Kidney (tissue), 14 donors: ENCODE results near the gene CD2AP. TPM values are rescaled to one million over a fixed set of nuclear protein-coding genes. Genes with fewer than 3 reads are reported as not detected.

Experiments used
- DNase-seq, 5 donors: peaks; one replicate each; pipeline ENCODE4 v3.0.0-alpha.2; 2013 to 2020
- FAIRE-seq: peaks from 2 replicates; lab custom pipeline; 2012; peaks lifted over from hg19 to GRCh38; lab: Jason Lieb, UNC
- H3K27ac ChIP-seq, 2 donors: one replicate each; pipeline ENCODE4 v1.7.0; 2013; ENCODE audit warnings: low read depth in 2 of 2, low read length in 2 of 2, inconsistent platforms in 1 of 2
- H3K27me3 ChIP-seq: one replicate; pipeline ENCODE4 v1.7.1; 2013; ENCODE audit warnings: low read length, inconsistent platforms; ENCODE audit not compliant: control insufficient read depth, insufficient read depth
- H3K36me3 ChIP-seq, 3 donors: one replicate each; pipeline versions ENCODE4 v1.7.0 to v1.7.1; 2013; ENCODE audit warnings: low read length in 3 of 3, control low read depth in 1 of 3, inconsistent platforms in 1 of 3; ENCODE audit not compliant: insufficient read depth in 3 of 3, control insufficient read depth in 2 of 3
- H3K4me1 ChIP-seq, 3 donors: one replicate each; pipeline versions ENCODE4 v1.7.0 to v1.7.1; 2013; ENCODE audit warnings: low read length in 3 of 3, inconsistent platforms in 1 of 3, low read depth in 1 of 3; ENCODE audit not compliant: control insufficient read depth in 2 of 3, insufficient read depth in 2 of 3
- H3K4me3 ChIP-seq, 3 donors: one replicate each; pipeline versions ENCODE4 v1.7.0 to v1.8.1; 2013; ENCODE audit warnings: low read length in 3 of 3, control low read depth in 1 of 3, inconsistent platforms in 1 of 3
- H3K9ac ChIP-seq, 3 donors: one replicate each; pipeline versions ENCODE4 v1.7.0 to v1.7.1; 2013; ENCODE audit warnings: low read length in 3 of 3, control low read depth in 1 of 3, inconsistent platforms in 1 of 3
- H3K9me3 ChIP-seq, 3 donors: one replicate each; pipeline versions ENCODE4 v1.7.0 to v1.7.1; 2013; ENCODE audit warnings: low read length in 3 of 3, control low read depth in 1 of 3, inconsistent platforms in 1 of 3; ENCODE audit not compliant: control insufficient read depth in 2 of 3, insufficient read depth in 1 of 3
- intact Hi-C: fragments of 100-400 bp; cut with DNase I; formaldehyde crosslinking; loops from one replicate; pipeline ENCODE4 v1.11.1; 2022
- polyA plus RNA-seq: library from polyadenylated mRNA; stranded (reverse); fragments of 350-450 nt; fragmentation: Illumina TruSeq; extraction: RNeasy Lipid Tissue Mini Kit (QIAGEN cat#74804); gene quantifications from one replicate; pipeline ENCODE4 v1.2.3, GENCODE V29; 2014; ENCODE audit warnings: low read depth, low replicate concordance; ENCODE audit not compliant: insufficient read depth
- total RNA-seq: library from RNA; stranded (reverse); fragmentation: NEBNext Ultra II Directional; extraction: Animal tissue kit (Norgen Biotek cat#: 25700); gene quantifications from one replicate; pipeline ENCODE4 v1.2.1, GENCODE V29; 2021
- TF ChIP-seq, protein P1 (sequence below): IDR thresholded peaks from 3 replicates; pipeline ENCODE4 v1.5.1; 2012; ENCODE audit warnings: mild to moderate bottlenecking, moderate library complexity, borderline replicate concordance; ENCODE audit not compliant: insufficient read depth; ENCODE audit errors: extremely low read depth
- donor health status: control.
- donor health status: control.
- donor health status: control.
- donor health status: control.
- donor health status: control.
- donor health status: DM: yes; HTN: yes; CAD: no.
- donor health status: Normal renal cell carcinoma (clear cell type).

The CD2AP gene
- total and polyA plus RNA-seq, 2 donors from 2014 or later: 19.5 to 87.6 TPM

DNA sequence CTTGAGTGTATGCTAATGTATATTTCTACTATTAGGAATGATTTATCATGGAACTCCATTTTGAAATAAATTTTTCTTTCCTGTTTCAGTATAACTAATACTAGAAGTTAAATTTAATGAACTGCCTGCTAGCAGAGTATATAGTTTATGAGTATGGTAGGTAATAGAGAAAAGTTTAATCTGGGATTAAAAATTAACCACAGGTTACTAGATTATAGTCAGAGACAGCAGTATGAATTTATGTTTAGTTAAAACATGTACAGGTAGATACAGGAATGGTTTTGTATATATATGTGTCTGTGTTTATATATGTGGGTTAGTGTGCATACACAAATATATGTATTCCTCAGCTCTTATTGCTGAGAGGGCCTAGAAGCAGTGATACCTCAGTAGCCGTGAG, 32.3 kb downstream of the CD2AP start:
- TF ChIP-seq, protein P1, sequence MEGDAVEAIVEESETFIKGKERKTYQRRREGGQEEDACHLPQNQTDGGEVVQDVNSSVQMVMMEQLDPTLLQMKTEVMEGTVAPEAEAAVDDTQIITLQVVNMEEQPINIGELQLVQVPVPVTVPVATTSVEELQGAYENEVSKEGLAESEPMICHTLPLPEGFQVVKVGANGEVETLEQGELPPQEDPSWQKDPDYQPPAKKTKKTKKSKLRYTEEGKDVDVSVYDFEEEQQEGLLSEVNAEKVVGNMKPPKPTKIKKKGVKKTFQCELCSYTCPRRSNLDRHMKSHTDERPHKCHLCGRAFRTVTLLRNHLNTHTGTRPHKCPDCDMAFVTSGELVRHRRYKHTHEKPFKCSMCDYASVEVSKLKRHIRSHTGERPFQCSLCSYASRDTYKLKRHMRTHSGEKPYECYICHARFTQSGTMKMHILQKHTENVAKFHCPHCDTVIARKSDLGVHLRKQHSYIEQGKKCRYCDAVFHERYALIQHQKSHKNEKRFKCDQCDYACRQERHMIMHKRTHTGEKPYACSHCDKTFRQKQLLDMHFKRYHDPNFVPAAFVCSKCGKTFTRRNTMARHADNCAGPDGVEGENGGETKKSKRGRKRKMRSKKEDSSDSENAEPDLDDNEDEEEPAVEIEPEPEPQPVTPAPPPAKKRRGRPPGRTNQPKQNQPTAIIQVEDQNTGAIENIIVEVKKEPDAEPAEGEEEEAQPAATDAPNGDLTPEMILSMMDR: no peak
- peaks cover 3 to 11% (median 5%) of the 10 kb centered on the region in 3 donors for H3K9me3 ChIP-seq
- FAIRE-seq: no peak
- no peak overlapping the region for H3K9ac ChIP-seq
- no peak overlapping the region for H3K4me3 ChIP-seq
- H3K27me3 ChIP-seq: no peaks in the 10 kb centered on the region
- H3K36me3 ChIP-seq: peaks cover 0 to 8% (median 0%) of the 10 kb centered on the region in 3 donors
- no peak for DNase-seq
- peaks cover 0 to 6% (median 2%) of the 10 kb centered on the region in 3 donors for H3K4me1 ChIP-seq
- no peak overlapping the region for H3K27ac ChIP-seq
- intact Hi-C loops: no loop called here

DNA sequence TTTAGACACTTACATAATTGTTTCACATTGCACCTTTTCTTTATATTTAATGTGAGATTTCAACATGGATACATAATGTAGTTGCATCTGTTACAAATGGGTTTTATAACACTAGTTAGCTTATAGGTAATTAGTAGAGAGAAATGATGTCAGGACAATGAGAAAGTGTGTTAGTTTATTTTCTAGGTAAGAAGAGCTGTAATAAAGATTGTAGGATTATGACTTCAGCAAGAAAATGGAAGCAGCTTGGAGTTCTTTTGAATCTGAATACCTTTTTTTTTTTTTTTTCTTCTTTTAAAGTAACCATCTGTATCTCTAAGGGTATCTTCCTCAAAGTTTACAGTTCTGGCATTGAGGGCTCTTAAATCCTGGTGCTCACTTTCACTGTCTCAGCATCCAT, 35.3 kb downstream of the CD2AP start:
- intact Hi-C loops: no loop called here
- Histone ChIP-seq H3K9me3 (peaks cover 3 to 11% (median 5%) of the 10 kb centered on the region in 3 donors), H3K4me3 (no peak overlapping the region), H3K36me3 (peaks cover 0 to 5% (median 0%) of the 10 kb centered on the region in 3 donors), H3K27me3 (no peaks in the 10 kb centered on the region), H3K27ac (no peak overlapping the region), H3K9ac (no peak overlapping the region), H3K4me1 (peaks cover 0 to 6% (median 2%) of the 10 kb centered on the region in 3 donors)
- TF ChIP-seq, protein P1: no peak
- FAIRE-seq (no peak), DNase-seq (peak in 2 of 5 donors; percentile 5 to 39)

DNA sequence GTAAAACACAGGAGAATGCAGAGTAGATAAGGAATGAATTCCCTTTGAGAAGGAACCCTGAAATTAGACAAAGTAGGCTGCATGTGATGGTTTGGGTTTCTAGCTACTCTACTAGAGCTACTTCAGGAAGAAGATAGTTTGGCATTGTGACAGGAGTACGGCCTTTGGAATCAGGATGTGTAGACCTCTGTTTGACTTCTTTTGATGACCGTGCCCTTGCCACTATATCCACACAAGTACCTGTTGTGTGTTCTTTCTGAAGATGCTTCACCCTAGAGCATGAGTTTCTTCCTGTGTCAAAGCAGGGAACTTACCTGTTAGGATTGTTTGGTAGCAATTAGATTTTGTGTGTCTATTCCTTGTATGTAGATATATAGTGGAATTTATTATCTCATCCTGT, 41.7 kb downstream of the CD2AP start:
- H3K27ac ChIP-seq: no peak overlapping the region
- no peak overlapping the region for H3K4me3 ChIP-seq
- H3K4me1 ChIP-seq: peaks cover 0 to 11% (median 2%) of the 10 kb centered on the region in 3 donors
- H3K9ac ChIP-seq: no peak overlapping the region
- DNase-seq (no peak), FAIRE-seq (no peak)
- intact Hi-C loops: no loop called here
- TF ChIP-seq, protein P1: no peak
- no peaks in the 10 kb centered on the region for H3K9me3 ChIP-seq
- no peaks in the 10 kb centered on the region for H3K27me3 ChIP-seq
- no peaks in the 10 kb centered on the region for H3K36me3 ChIP-seq

DNA sequence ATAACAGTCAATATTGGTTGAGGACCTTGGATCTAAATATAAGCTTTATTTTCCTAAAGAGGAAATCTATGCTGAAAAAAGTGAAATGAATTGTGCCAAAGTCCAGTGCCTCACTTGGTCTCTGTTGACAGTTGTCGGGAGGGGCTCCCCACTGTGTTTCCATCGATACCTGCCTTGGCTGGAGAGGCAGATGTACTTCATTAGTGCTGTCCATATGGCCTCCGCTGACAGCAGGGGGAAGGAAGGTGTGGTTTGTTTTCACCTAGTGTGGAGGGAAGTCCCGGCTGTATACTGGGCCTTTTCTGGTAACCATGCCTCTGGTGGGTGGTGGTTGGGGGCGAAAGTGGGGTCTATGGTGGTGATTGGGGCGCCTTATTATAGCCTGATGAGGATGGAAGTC, 42.7 kb downstream of the CD2AP start:
- Histone ChIP-seq H3K27me3 (no peaks in the 10 kb centered on the region), H3K4me1 (peaks cover 0 to 15% (median 2%) of the 10 kb centered on the region in 3 donors)

More for the DNA sequence above, 42.7 kb downstream of the CD2AP start:
- intact Hi-C loops: no loop called here
- no peak overlapping the region for H3K9ac ChIP-seq
- no peak for DNase-seq
- H3K27ac ChIP-seq: no peak overlapping the region
- no peaks in the 10 kb centered on the region for H3K36me3 ChIP-seq
- H3K9me3 ChIP-seq: no peaks in the 10 kb centered on the region
- no peak for FAIRE-seq
- H3K4me3 ChIP-seq: no peak overlapping the region
- TF ChIP-seq, protein P1: no peak
